HG03045 (cell line): Measurements from ENCODE around the gene RPUSD4.

Source experiments
- ATAC-seq: cut with Tn5 transposase; IDR thresholded peaks from one replicate; pipeline ENCODE4 v1.9.1; 2021; ENCODE audit warnings: mild to moderate bottlenecking, moderate library complexity; ENCODE audit not compliant: unreplicated experiment

RPUSD4 gene

GRCh38 chr11:126159719-126160344 lies 51.6 kb downstream of the RPUSD4 start:
- ATAC-seq = no peak

GRCh38 chr11:126158054-126158791 lies 53.2 kb downstream of the RPUSD4 start:
- no peak for ATAC-seq

- no peak for ATAC-seq
Observed at GRCh38 chr11:126157326-126158030, 54.0 kb downstream of the RPUSD4 start.

GRCh38 chr11:126156814-126157213 lies 54.6 kb downstream of the RPUSD4 start:
- no peak for ATAC-seq

GRCh38 chr11:126155402-126156187 lies 55.9 kb downstream of the RPUSD4 start:
- ATAC-seq = no peak

GRCh38 chr11:126154691-126155090 lies 56.8 kb downstream of the RPUSD4 start:
- ATAC-seq = no peak

- ATAC-seq = no peak
Observed at GRCh38 chr11:126153972-126154371, 57.5 kb downstream of the RPUSD4 start.

GRCh38 chr11:126153006-126153405 lies 58.4 kb downstream of the RPUSD4 start:
- no peak for ATAC-seq

- no peak for ATAC-seq
Observed at GRCh38 chr11:126152586-126152985, 58.9 kb downstream of the RPUSD4 start.

- no peak for ATAC-seq
Observed at GRCh38 chr11:126152152-126152551, 59.3 kb downstream of the RPUSD4 start.
